H1 (cell line): ENCODE results near the gene GSX1. TPM values are rescaled to one million over a fixed set of nuclear protein-coding genes. Genes with fewer than 3 reads are reported as not detected.

ENCODE experiments used
- CTCF ChIA-PET: fragments of 300-600 bp; sonication (Branson Sonifier 250); formaldehyde crosslinking; loops from one replicate; lab custom pipeline; 2021; ENCODE audit not compliant: partially characterized antibody; lab: Charles Lee
- POLR2A ChIA-PET: fragments of 300-600 bp; sonication (Branson Sonifier 250); formaldehyde crosslinking; loops from one replicate; lab custom pipeline; 2021; ENCODE audit warnings: inconsistent platforms; ENCODE audit not compliant: partially characterized antibody; lab: Charles Lee
- DNase-seq, 2 experiments: peaks; one replicate each; pipeline versions ENCODE4 v3.0.0 to v3.0.0-alpha.2; 2010 to 2022; ENCODE audit warnings: low spot score in 2 of 2, low read depth in 1 of 2, mixed read lengths in 1 of 2
- FAIRE-seq: peaks from 2 replicates; lab custom pipeline; 2011; peaks lifted over from hg19 to GRCh38; lab: Jason Lieb, UNC
- H2AFZ ChIP-seq: 2 replicates; pipeline ENCODE4 v1.8.1; 2012; ENCODE audit warnings: low read length, inconsistent platforms
- H2AK5ac ChIP-seq: 2 replicates; pipeline ENCODE4 v1.6.1; 2013; ENCODE audit warnings: low read depth, low read length
- H2BK120ac ChIP-seq: replicated peaks from 2 replicates; pipeline ENCODE3; 2013; ENCODE audit warnings: low read depth, low read length, inconsistent platforms
- H2BK12ac ChIP-seq: 2 replicates; pipeline ENCODE4 v1.6.1; 2013; ENCODE audit warnings: low read depth, low read length
- H2BK15ac ChIP-seq: 2 replicates; pipeline ENCODE4 v1.6.1; 2013; ENCODE audit warnings: low read length
- H2BK20ac ChIP-seq: 2 replicates; pipeline ENCODE4 v1.6.1; 2013; ENCODE audit warnings: low read length
- H2BK5ac ChIP-seq: 2 replicates; pipeline ENCODE4 v1.6.1; 2013; ENCODE audit warnings: low read depth, low read length
- H3K14ac ChIP-seq: 2 replicates; pipeline ENCODE4 v1.6.1; 2013; ENCODE audit warnings: inconsistent platforms; ENCODE audit not compliant: insufficient read length
- H3K18ac ChIP-seq: 2 replicates; pipeline ENCODE4 v1.6.1; 2013; ENCODE audit warnings: low read length; ENCODE audit errors: extremely low read depth
- H3K23ac ChIP-seq: 2 replicates; pipeline ENCODE4 v1.6.1; 2013; ENCODE audit warnings: inconsistent platforms; ENCODE audit not compliant: insufficient read length
- H3K23me2 ChIP-seq: 2 replicates; pipeline ENCODE4 v1.6.1; 2013; ENCODE audit warnings: low read depth, low read length
- H3K27ac ChIP-seq: 2 replicates; pipeline ENCODE4 v1.6.1; 2011; ENCODE audit warnings: low read depth, low read length, inconsistent platforms
- H3K27me3 ChIP-seq, 4 experiments: replicated peaks in 1 of 4; 1 replicate in 1 of 4; 2 replicates in 3 of 4; pipeline versions ENCODE4 v1.6.1 to v1.8.1; 2011 to 2013; ENCODE audit warnings: low read length in 3 of 4, mild to moderate bottlenecking in 3 of 4, inconsistent platforms in 2 of 4, mixed read lengths in 2 of 4, moderate library complexity in 1 of 4; ENCODE audit not compliant: control insufficient read depth in 3 of 4, insufficient read depth in 3 of 4; ENCODE audit errors: extremely low read depth in 1 of 4
- H3K36me3 ChIP-seq, 4 experiments: 2 replicates each; pipeline versions ENCODE4 v1.6.1 to v1.8.1; 2011 to 2013; ENCODE audit warnings: mild to moderate bottlenecking in 4 of 4, low read length in 3 of 4, moderate library complexity in 2 of 4, control low read depth in 1 of 4, inconsistent platforms in 1 of 4; ENCODE audit not compliant: insufficient read depth in 4 of 4, control insufficient read depth in 2 of 4
- H3K4ac ChIP-seq: replicated peaks from 2 replicates; pipeline ENCODE3; 2013; ENCODE audit warnings: low read length, low read depth, mixed read lengths, inconsistent platforms; ENCODE audit not compliant: insufficient read length
- H3K4me1 ChIP-seq, 4 experiments: replicated peaks in 1 of 4; 1 replicate in 1 of 4; 2 replicates in 3 of 4; pipeline versions ENCODE4 v1.6.1 to v1.8.1; 2011 to 2013; ENCODE audit warnings: low read length in 3 of 4, inconsistent platforms in 2 of 4, mixed read lengths in 1 of 4; ENCODE audit not compliant: insufficient read depth in 4 of 4, control insufficient read depth in 3 of 4
- H3K4me2 ChIP-seq, 2 experiments: 2 replicates each; pipeline versions ENCODE4 v1.6.1 to v1.8.1; 2011 to 2013; ENCODE audit warnings: low read depth in 2 of 2, low read length in 2 of 2, control low read depth in 1 of 2, inconsistent platforms in 1 of 2, mild to moderate bottlenecking in 1 of 2; ENCODE audit not compliant: insufficient read depth in 1 of 2
- H3K4me3 ChIP-seq, 4 experiments: fragments of 200-600, 300-600 bp in 1 of 4; sonication (generic), shearing (Covaris generic), sonication (Bioruptor Twin) in 1 of 4; 2 replicates each; pipeline versions ENCODE4 v1.5.1 to v1.8.1; 2011 to 2016; ENCODE audit warnings: low read length in 4 of 4, low read depth in 3 of 4, control low read depth in 2 of 4, inconsistent platforms in 2 of 4, mild to moderate bottlenecking in 2 of 4, mixed read lengths in 1 of 4, moderate library complexity in 1 of 4; ENCODE audit not compliant: insufficient read depth in 2 of 4; ENCODE audit errors: extremely low read depth in 1 of 4
- H3K56ac ChIP-seq: replicated peaks from 2 replicates; pipeline ENCODE3; 2013; ENCODE audit warnings: low read depth, mild to moderate bottlenecking, mixed read lengths, low read length, inconsistent platforms; ENCODE audit not compliant: insufficient read length
- H3K79me1 ChIP-seq: 2 replicates; pipeline ENCODE4 v1.6.1; 2013; ENCODE audit warnings: low read depth, low read length, control low read depth
- H3K79me2 ChIP-seq, 2 experiments: 2 replicates each; pipeline versions ENCODE4 v1.6.1 to v1.8.1; 2012 to 2013; ENCODE audit warnings: low read length in 2 of 2, mild to moderate bottlenecking in 2 of 2, inconsistent platforms in 1 of 2; ENCODE audit not compliant: insufficient read depth in 2 of 2, control insufficient read depth in 1 of 2
- H3K9ac ChIP-seq, 4 experiments: replicated peaks in 1 of 4; 1 replicate in 1 of 4; 2 replicates in 3 of 4; pipeline versions ENCODE4 v1.6.1 to v1.8.1; 2011 to 2013; ENCODE audit warnings: low read depth in 3 of 4, low read length in 3 of 4, control low read depth in 2 of 4, mild to moderate bottlenecking in 2 of 4, moderate library complexity in 2 of 4, inconsistent platforms in 1 of 4; ENCODE audit errors: extremely low read depth in 1 of 4
- H3K9me3 ChIP-seq, 2 experiments: 2 replicates each; pipeline versions ENCODE4 v1.6.1 to v1.8.1; 2012 to 2013; ENCODE audit warnings: mild to moderate bottlenecking in 2 of 2, moderate library complexity in 2 of 2, control low read depth in 1 of 2, inconsistent platforms in 1 of 2, low read depth in 1 of 2, low read length in 1 of 2, mixed read lengths in 1 of 2; ENCODE audit not compliant: insufficient read depth in 2 of 2
- H4K20me1 ChIP-seq, 2 experiments: replicated peaks in 1 of 2; 2 replicates each; pipeline versions ENCODE3 to v1.8.1; 2011 to 2013; ENCODE audit warnings: inconsistent platforms in 2 of 2, low read length in 2 of 2, mild to moderate bottlenecking in 1 of 2; ENCODE audit not compliant: insufficient read depth in 2 of 2, control insufficient read depth in 1 of 2
- H4K5ac ChIP-seq: 2 replicates; pipeline ENCODE4 v1.6.1; 2013; ENCODE audit warnings: low read length, low read depth, mixed read lengths, inconsistent platforms; ENCODE audit not compliant: insufficient read length
- H4K8ac ChIP-seq: 2 replicates; pipeline ENCODE4 v1.8.0; 2013; ENCODE audit warnings: mild to moderate bottlenecking, moderate library complexity, low read length, inconsistent platforms; ENCODE audit not compliant: insufficient read depth; ENCODE audit errors: extremely low read depth
- H4K91ac ChIP-seq: replicated peaks from 2 replicates; pipeline ENCODE3; 2013; ENCODE audit warnings: low read length, mixed read lengths, inconsistent platforms; ENCODE audit not compliant: insufficient read length
- CTBP2 ChIP-seq: IDR thresholded peaks from 2 replicates; pipeline ENCODE4 v1.7.0; 2011; ENCODE audit warnings: borderline replicate concordance, mild to moderate bottlenecking, moderate library complexity, mixed read lengths, low read length; ENCODE audit not compliant: insufficient read depth, insufficient read length
- EP300 ChIP-seq, 2 experiments: IDR thresholded peaks; 1 replicate in 1 of 2; 2 replicates in 1 of 2; pipeline ENCODE4 v1.6.1; 2011 to 2012; ENCODE audit warnings: low read depth in 2 of 2, low read length in 2 of 2, mild to moderate bottlenecking in 2 of 2, borderline replicate concordance in 1 of 2, inconsistent platforms in 1 of 2, moderate library complexity in 1 of 2
- FOSL1 ChIP-seq: IDR thresholded peaks from 2 replicates; pipeline ENCODE4 v1.6.1; 2011; ENCODE audit warnings: mild to moderate bottlenecking, low read depth, low read length, moderate library complexity; ENCODE audit not compliant: insufficient read depth
- KDM4A ChIP-seq: IDR thresholded peaks from one replicate; pipeline ENCODE4 v1.7.1; 2012; ENCODE audit warnings: low read depth, mild to moderate bottlenecking, moderate library complexity, low read length, inconsistent platforms; ENCODE audit not compliant: severe bottlenecking
- NRF1 ChIP-seq: IDR thresholded peaks from 2 replicates; pipeline ENCODE4 v1.6.1; 2011; ENCODE audit warnings: mild to moderate bottlenecking, low read depth, low read length, improper control_type of control experiment
- POLR2A ChIP-seq, 2 experiments: IDR thresholded peaks; 1 replicate in 1 of 2; 2 replicates in 1 of 2; pipeline ENCODE4 v1.6.1; 2011; ENCODE audit warnings: low read depth in 2 of 2, low read length in 2 of 2, mild to moderate bottlenecking in 2 of 2; ENCODE audit errors: control extremely low read depth in 1 of 2
- SUZ12 ChIP-seq: fragments of 200-600 bp; sonication (generic); IDR thresholded peaks from 2 replicates; pipeline ENCODE4 v1.6.1; 2012; ENCODE audit warnings: mild to moderate bottlenecking, inconsistent platforms, low read length, moderate library complexity, mixed read lengths
- USF2 ChIP-seq: IDR thresholded peaks from 2 replicates; pipeline ENCODE4 v1.6.1; 2011; ENCODE audit warnings: low read length, improper control_type of control experiment
- WGBS, 2 experiments: shearing (Covaris generic) in 1 of 2; methylation state at CpG; one replicate each; pipeline versions ENCODE4 v1.1.6 to v1.1.7; 2013 to 2015; ENCODE audit warnings: low lambda C conversion rate in 2 of 2, mixed read lengths in 2 of 2, inconsistent platforms in 1 of 2, low coverage in 1 of 2, missing lambda C conversion rate in 1 of 2; ENCODE audit not compliant: insufficient replicate concordance in 2 of 2, insufficient coverage in 1 of 2, insufficient read length in 1 of 2; ENCODE audit errors: extremely low coverage in 1 of 2, missing lambda C conversion rate in 1 of 2; 5-methylcytosine and 5-hydroxymethylcytosine counted together
- polyA plus RNA-seq, 7 experiments: library from polyadenylated mRNA; depleted of rRNA in 3 of 7; stranded (reverse) in 5 of 7; unstranded in 2 of 7; fragments of >200 nt in 5 of 7; fragments of 200-250 nt in 2 of 7; gene quantifications; 1 replicate in 5 of 7; 2 replicates in 1 of 7; 4 replicates in 1 of 7; pipeline versions ENCODE4 v1.2.1 to v1.2.3, GENCODE V29; 2011 to 2013; ENCODE audit warnings: missing spikeins in 2 of 7, mixed read lengths in 2 of 7
- total RNA-seq: library from RNA; stranded (reverse); fragmentation: NEBNext Ultra II Directional; extraction: Animal tissue kit (Norgen Biotek cat#: 25700); gene quantifications from 2 replicates; pipeline ENCODE4 v1.2.1, GENCODE V29; 2021
- TF ChIP-seq, protein P1 (sequence below), 3 experiments: IDR thresholded peaks; 1 replicate in 2 of 3; 2 replicates in 1 of 3; pipeline versions ENCODE4 v1.5.1 to v1.6.1; 2011; ENCODE audit warnings: low read length in 3 of 3, mild to moderate bottlenecking in 3 of 3, inconsistent platforms in 2 of 3, low read depth in 1 of 3, moderate library complexity in 1 of 3; ENCODE audit not compliant: insufficient read depth in 1 of 3; ENCODE audit errors: control extremely low read depth in 1 of 3

Gene GSX1
- total and polyA plus RNA-seq, 2 of the 8 experiments (the other 6 are each of a cell fraction or from before 2014, with no cell fraction given), result not detected

- Histone ChIP-seq H2BK5ac (no peak overlapping the region), H3K4me3 (peak overlapping the region in 1 of 4 experiments; percentile 54; a peak in 1 of 8 replicates), H3K9ac (no peak overlapping the region), H2BK15ac (no peak overlapping the region), H3K9me3 (no peaks in the 10 kb centered on the region), H4K20me1 (peaks cover 24 to 37% of the 10 kb centered on the region in 2 experiments), H3K23me2 (peaks cover 9% of the 10 kb centered on the region; the same call in 1 of the 2 replicates), H3K4ac (no peak overlapping the region), H3K4me1 (peaks cover 6 to 39% (median 26%) of the 10 kb centered on the region in 4 experiments), H3K56ac (no peak overlapping the region), H2BK12ac (no peak overlapping the region), H2AFZ (no peak overlapping the region), H2BK20ac (no peak overlapping the region), H4K5ac (no peak overlapping the region), H3K27ac (no peak overlapping the region), H2AK5ac (no peak overlapping the region), H3K79me1 (no peaks in the 10 kb centered on the region), H3K18ac (no peak overlapping the region), H3K4me2 (peak overlapping the region; percentile 49 to 58), H2BK120ac (no peak overlapping the region), H3K27me3 (peaks cover 80 to 88% (median 84%) of the 10 kb centered on the region in 4 experiments), H3K23ac (no peak overlapping the region), H3K36me3 (peaks cover 0 to 4% (median 0%) of the 10 kb centered on the region in 4 experiments; a peak in 1 of 8 replicates), H3K14ac (no peak overlapping the region), H4K8ac (no peak overlapping the region), H3K79me2 (no peaks in the 10 kb centered on the region), H4K91ac (no peak overlapping the region)
- 5% methylated on average over 10 of the region's 23 CpGs; no CpG with 5 or more reads in 1 of the 2 experiments for WGBS, 2 experiments
- POLR2A ChIA-PET, result interaction anchor here (0.9 to 1.2 kb wide), 2 partner anchors 32 to 136 kb away, joined by 3 read pairs; no protein-coding TSS in a partner anchor
- FAIRE-seq, result no peak
- CTCF ChIA-PET, result interaction anchor here (0.6 to 14.1 kb wide), 6 partner anchors 9 to 181 kb away, joined by 3 to 154 read pairs (median 4); no protein-coding TSS in a partner anchor
- DNase-seq, result peak in 1 of 2 experiments; percentile 53
- TF ChIP-seq NRF1 (no peak), KDM4A (no peak), POLR2A (IDR thresholded peaks at IDR 0.05; ENCODE audit: control extremely low read depth in 1 of 2, low read depth in 2 of 2, low read length in 2 of 2) (no peak), SUZ12 (no peak), FOSL1 (no peak), CTBP2 (no peak), USF2 (no peak), EP300 (IDR thresholded peaks at IDR 0.05; ENCODE audit: borderline replicate concordance in 1 of 2, low read depth in 2 of 2, low read length in 2 of 2) (no peak)
- TF ChIP-seq, protein P1, sequence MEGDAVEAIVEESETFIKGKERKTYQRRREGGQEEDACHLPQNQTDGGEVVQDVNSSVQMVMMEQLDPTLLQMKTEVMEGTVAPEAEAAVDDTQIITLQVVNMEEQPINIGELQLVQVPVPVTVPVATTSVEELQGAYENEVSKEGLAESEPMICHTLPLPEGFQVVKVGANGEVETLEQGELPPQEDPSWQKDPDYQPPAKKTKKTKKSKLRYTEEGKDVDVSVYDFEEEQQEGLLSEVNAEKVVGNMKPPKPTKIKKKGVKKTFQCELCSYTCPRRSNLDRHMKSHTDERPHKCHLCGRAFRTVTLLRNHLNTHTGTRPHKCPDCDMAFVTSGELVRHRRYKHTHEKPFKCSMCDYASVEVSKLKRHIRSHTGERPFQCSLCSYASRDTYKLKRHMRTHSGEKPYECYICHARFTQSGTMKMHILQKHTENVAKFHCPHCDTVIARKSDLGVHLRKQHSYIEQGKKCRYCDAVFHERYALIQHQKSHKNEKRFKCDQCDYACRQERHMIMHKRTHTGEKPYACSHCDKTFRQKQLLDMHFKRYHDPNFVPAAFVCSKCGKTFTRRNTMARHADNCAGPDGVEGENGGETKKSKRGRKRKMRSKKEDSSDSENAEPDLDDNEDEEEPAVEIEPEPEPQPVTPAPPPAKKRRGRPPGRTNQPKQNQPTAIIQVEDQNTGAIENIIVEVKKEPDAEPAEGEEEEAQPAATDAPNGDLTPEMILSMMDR (IDR thresholded peaks at IDR 0.05; ENCODE audit: control extremely low read depth in 1 of 3, insufficient read depth in 1 of 3, low read depth in 1 of 3, low read length in 3 of 3), result no peak
Measured at GRCh38 chr13:27790523-27790922, 1.8 kb upstream of the GSX1 start.
